Muscle of arm (tissue), 12 donors: Measurements from ENCODE around the gene URGCP. TPM values are rescaled to one million over a fixed set of nuclear protein-coding genes. Genes with fewer than 3 reads are reported as not detected.
"Not testable (repeated sequence)": the region's sequence is repeated elsewhere in the genome, so short reads cannot be mapped to it uniquely, and the experiment has no call there.

Experiments
- DNase-seq: peaks from one replicate; pipeline ENCODE4 v3.0.0-alpha.2; 2013
- polyA plus RNA-seq, 12 donors: library from polyadenylated mRNA; unstranded; fragments of 120-200 nt; gene quantifications; one replicate each; pipeline ENCODE4 v1.2.1, GENCODE V29; 2013; ENCODE audit not compliant: insufficient read length in 12 of 12

URGCP gene
- polyA plus RNA-seq, 12 donors = 16.9 to 40.2 (median 20.6) TPM; not detected in 1

GRCh38 chr7:43844257-43844656, 62.1 kb downstream of the URGCP start:
- no peak for DNase-seq

- no peak for DNase-seq
Observed at GRCh38 chr7:43843296-43843695, 63.1 kb downstream of the URGCP start.

- DNase-seq = no peak
Observed at GRCh38 chr7:43838201-43838658, 68.2 kb downstream of the URGCP start.

GRCh38 chr7:43834463-43835251, 71.7 kb downstream of the URGCP start:
- DNase-seq = no peak

GRCh38 chr7:43830917-43831316, 75.5 kb downstream of the URGCP start:
- not testable (repeated sequence) for DNase-seq

Other genes starting within 250 kb of the URGCP start
- gene COA1, start 177.1 kb downstream of the URGCP start, polyA plus RNA-seq = 10 to 100 TPM in 11 of 12 donors, not detected in 1; 22.0 to 53.2 (median 39.3) TPM
- gene BLVRA, start 147.9 kb downstream of the URGCP start, polyA plus RNA-seq = 10 to 100 TPM in 11 of 12 donors, not detected in 1; 21.8 to 37.2 (median 33.6) TPM
- gene MRPS24, start 37.1 kb downstream of the URGCP start, polyA plus RNA-seq = 10 to 100 TPM in 11 of 12 donors, not detected in 1; 50.0 to 76.9 (median 65.3) TPM
- 10 to 100 TPM in 11 of 12 donors, not detected in 1; 10.9 to 22.6 (median 21.0) TPM for gene UBE2D4, start 19.8 kb upstream of the URGCP start, polyA plus RNA-seq
- 1 to 10 TPM in 5 of 12 donors, under 1 TPM in 5, not detected in 2; 0.15 to 4.1 (median 1.1) TPM for gene SPDYE1, start 91.3 kb upstream of the URGCP start, polyA plus RNA-seq
- gene DBNL, start 138.1 kb upstream of the URGCP start, polyA plus RNA-seq = 10 to 100 TPM in 11 of 12 donors, not detected in 1; 33.9 to 58.7 (median 39.9) TPM
- gene PGAM2, start 159.0 kb upstream of the URGCP start, polyA plus RNA-seq = 100 to 1,000 TPM in 10 of 12 donors, 10 to 100 TPM in 1, not detected in 1; 73.0 to 343 (median 210) TPM
- gene POLM, start 175.9 kb upstream of the URGCP start, polyA plus RNA-seq = 10 to 100 TPM in 10 of 12 donors, 1 to 10 TPM in 1, not detected in 1; 9.5 to 18.6 (median 14.4) TPM
- gene AEBP1, start 197.7 kb upstream of the URGCP start, polyA plus RNA-seq = 100 to 1,000 TPM in 5 of 12 donors, 10 to 100 TPM in 6, not detected in 1; 57.6 to 145 (median 93.5) TPM
- 100 to 1,000 TPM in 1 of 12 donors, 10 to 100 TPM in 10, not detected in 1; 64.4 to 126 (median 78.2) TPM for gene POLD2, start 217.0 kb upstream of the URGCP start, polyA plus RNA-seq
- gene MYL7, start 234.7 kb upstream of the URGCP start, polyA plus RNA-seq = 1 to 10 TPM in 10 of 12 donors, not detected in 2; 1.6 to 7.7 (median 3.9) TPM